Stimulated activated CD4-positive, alpha-beta T cell treated with anti-CD3 and anti-CD28 coated beads, Interleukin-15, amount 100 ng/mL, for 1 hour (primary cell): ENCODE data around the gene COL13A1.

ENCODE experiments used
- DNase-seq, 2 donors: peaks; one replicate each; pipeline ENCODE4 v3.0.0-alpha.2; 2020; ENCODE audit warnings: low read depth in 1 of 2, low spot score in 1 of 2

Gene COL13A1

GRCh38 chr10:69884024-69884367, 82.3 kb downstream of the COL13A1 start:
- DNase-seq = no peak

GRCh38 chr10:69884686-69885085, 83.0 kb downstream of the COL13A1 start:
- no peak for DNase-seq

GRCh38 chr10:69885379-69886013, 83.8 kb downstream of the COL13A1 start:
- DNase-seq = no peak

GRCh38 chr10:69888882-69889584, 87.3 kb downstream of the COL13A1 start:
- no peak for DNase-seq

- DNase-seq = no peak
Measured at GRCh38 chr10:69890065-69890847, 88.5 kb downstream of the COL13A1 start.

- no peak for DNase-seq
Measured at GRCh38 chr10:69891057-69891617, 89.4 kb downstream of the COL13A1 start.

- no peak for DNase-seq
Measured at GRCh38 chr10:69892406-69892805, 90.7 kb downstream of the COL13A1 start.

GRCh38 chr10:69892816-69893215, 91.1 kb downstream of the COL13A1 start:
- no peak for DNase-seq

GRCh38 chr10:69893271-69893900, 91.7 kb downstream of the COL13A1 start:
- DNase-seq = no peak

GRCh38 chr10:69894156-69894555, 92.5 kb downstream of the COL13A1 start:
- DNase-seq = no peak

GRCh38 chr10:69895759-69896158, 94.1 kb downstream of the COL13A1 start:
- no peak for DNase-seq

- no peak for DNase-seq
Measured at GRCh38 chr10:69896606-69897231, 95.0 kb downstream of the COL13A1 start.

- no peak for DNase-seq
Measured at GRCh38 chr10:69897432-69897831, 95.7 kb downstream of the COL13A1 start.

- no peak for DNase-seq
Measured at GRCh38 chr10:69897999-69898398, 96.3 kb downstream of the COL13A1 start.

- DNase-seq = no peak
Measured at GRCh38 chr10:69898524-69898923, 96.8 kb downstream of the COL13A1 start.

- DNase-seq = no peak
Measured at GRCh38 chr10:69898941-69899340, 97.2 kb downstream of the COL13A1 start.

GRCh38 chr10:69899727-69900595, 98.3 kb downstream of the COL13A1 start:
- DNase-seq = no peak

- DNase-seq = no peak
Measured at GRCh38 chr10:69901022-69901421, 99.3 kb downstream of the COL13A1 start.

- no peak for DNase-seq
Measured at GRCh38 chr10:69901628-69902505, 100.2 kb downstream of the COL13A1 start.
